Mesenchymal stem cell (in vitro differentiated cells and primary cell): ENCODE measurements around the gene UBE2F.

ENCODE experiments used
- DNase-seq: peaks from one replicate; pipeline ENCODE4 v3.0.0-alpha.2; 2013
- H2AFZ ChIP-seq: one replicate; pipeline ENCODE4 v1.6.1; 2013; ENCODE audit warnings: low read depth, mild to moderate bottlenecking, control low read depth, inconsistent platforms, low read length, moderate library complexity
- H2AK5ac ChIP-seq: 2 replicates; pipeline ENCODE4 v1.6.1; 2013; ENCODE audit warnings: low read length, moderate library complexity, mild to moderate bottlenecking, inconsistent platforms; ENCODE audit not compliant: severe bottlenecking
- H2BK120ac ChIP-seq: one replicate; pipeline ENCODE4 v1.6.1; 2013; ENCODE audit warnings: low read depth, mild to moderate bottlenecking, inconsistent platforms, low read length, moderate library complexity
- H2BK12ac ChIP-seq, 2 experiments: one replicate each; pipeline ENCODE4 v1.6.1; 2013; ENCODE audit warnings: inconsistent platforms in 2 of 2, low read length in 2 of 2, mild to moderate bottlenecking in 2 of 2, moderate library complexity in 2 of 2, control low read depth in 1 of 2
- H2BK15ac ChIP-seq: one replicate; pipeline ENCODE4 v1.6.1; 2013; ENCODE audit warnings: mild to moderate bottlenecking, low read depth, inconsistent platforms; ENCODE audit not compliant: poor library complexity, severe bottlenecking
- H2BK5ac ChIP-seq: 2 replicates; pipeline ENCODE4 v1.6.1; 2013; ENCODE audit warnings: low read depth, mild to moderate bottlenecking, low read length, control low read depth, inconsistent platforms; ENCODE audit not compliant: poor library complexity, severe bottlenecking
- H3K14ac ChIP-seq, 2 experiments: one replicate each; pipeline ENCODE4 v1.6.1; 2013; ENCODE audit warnings: inconsistent platforms in 2 of 2, low read length in 2 of 2, control low read depth in 1 of 2, mild to moderate bottlenecking in 1 of 2, moderate library complexity in 1 of 2
- H3K18ac ChIP-seq, 2 experiments: one replicate each; pipeline ENCODE4 v1.6.1; 2013; ENCODE audit warnings: inconsistent platforms in 2 of 2, low read length in 2 of 2, control low read depth in 1 of 2, low read depth in 1 of 2, mild to moderate bottlenecking in 1 of 2
- H3K23ac ChIP-seq, 2 experiments: one replicate each; pipeline ENCODE4 v1.6.1; 2013; ENCODE audit warnings: inconsistent platforms in 2 of 2, low read length in 2 of 2, mild to moderate bottlenecking in 2 of 2, moderate library complexity in 2 of 2, control low read depth in 1 of 2
- H3K27ac ChIP-seq: 2 replicates; pipeline ENCODE4 v1.5.1; 2013; ENCODE audit warnings: mild to moderate bottlenecking, moderate library complexity, low read length, control low read depth, inconsistent platforms; ENCODE audit not compliant: poor library complexity, severe bottlenecking
- H3K27me3 ChIP-seq, 2 experiments: 2 replicates each; pipeline versions ENCODE4 v1.6.1 to v1.7.0; 2013; ENCODE audit warnings: low read length in 2 of 2, mild to moderate bottlenecking in 2 of 2, moderate library complexity in 2 of 2, control low read depth in 1 of 2, inconsistent platforms in 1 of 2; ENCODE audit not compliant: control insufficient read depth in 1 of 2, insufficient read depth in 1 of 2
- H3K36me3 ChIP-seq, 2 experiments: 2 replicates each; pipeline versions ENCODE4 v1.6.1 to v1.7.0; 2013; ENCODE audit warnings: low read length in 2 of 2, control low read depth in 1 of 2, inconsistent platforms in 1 of 2, low read depth in 1 of 2, mild to moderate bottlenecking in 1 of 2; ENCODE audit not compliant: insufficient read depth in 2 of 2, control insufficient read depth in 1 of 2
- H3K4ac ChIP-seq, 2 experiments: one replicate each; pipeline ENCODE4 v1.6.1; 2013; ENCODE audit warnings: inconsistent platforms in 2 of 2, low read length in 2 of 2, mild to moderate bottlenecking in 2 of 2, moderate library complexity in 2 of 2, control low read depth in 1 of 2, low read depth in 1 of 2
- H3K4me1 ChIP-seq: 2 replicates; pipeline ENCODE4 v1.6.1; 2013; ENCODE audit warnings: low read depth, low read length, control low read depth; ENCODE audit not compliant: control insufficient read depth, insufficient read depth
- H3K4me2 ChIP-seq: 2 replicates; pipeline ENCODE4 v1.6.1; 2013; ENCODE audit warnings: low read length, mild to moderate bottlenecking, inconsistent platforms; ENCODE audit not compliant: poor library complexity, severe bottlenecking
- H3K4me3 ChIP-seq, 2 experiments: 2 replicates each; pipeline versions ENCODE4 v1.5.1 to v1.7.0; 2013; ENCODE audit warnings: low read length in 2 of 2, mild to moderate bottlenecking in 2 of 2, control low read depth in 1 of 2, low read depth in 1 of 2; ENCODE audit not compliant: insufficient read depth in 1 of 2
- H3K79me1 ChIP-seq: replicated peaks from 2 replicates; pipeline ENCODE4 v1.6.1; 2013; ENCODE audit warnings: mild to moderate bottlenecking, control low read depth, low read length, inconsistent platforms; ENCODE audit not compliant: poor library complexity, severe bottlenecking
- H3K9ac ChIP-seq: 2 replicates; pipeline ENCODE4 v1.7.0; 2013; ENCODE audit warnings: mild to moderate bottlenecking, low read length, moderate library complexity
- H3K9me3 ChIP-seq: 2 replicates; pipeline ENCODE4 v1.7.0; 2013; ENCODE audit warnings: mild to moderate bottlenecking, low read length; ENCODE audit not compliant: control insufficient read depth
- H4K8ac ChIP-seq: one replicate; pipeline ENCODE4 v1.6.1; 2013; ENCODE audit warnings: inconsistent platforms, mild to moderate bottlenecking, low read length, moderate library complexity
- H4K91ac ChIP-seq: one replicate; pipeline ENCODE4 v1.6.1; 2013; ENCODE audit warnings: mild to moderate bottlenecking, low read length, inconsistent platforms
- WGBS: methylation state at CpG from one replicate; pipeline ENCODE4 v1.1.7; 2013; ENCODE audit warnings: mixed read lengths; 5-methylcytosine and 5-hydroxymethylcytosine counted together

Gene UBE2F

GRCh38 chr2:237924164-237924534 lies 42.7 kb upstream of the UBE2F start:
- no peak overlapping the region for H2AK5ac ChIP-seq
- 95% methylated on average over 14 of the region's 14 CpGs for WGBS
- no peak overlapping the region for H3K4me3 ChIP-seq
- H2BK15ac ChIP-seq = no peak overlapping the region
- H3K27me3 ChIP-seq = peaks cover 7% of the 10 kb centered on the region in 2 experiments
- no peak overlapping the region for H3K9ac ChIP-seq
- no peak for DNase-seq
- H3K27ac ChIP-seq = no peak overlapping the region
- H3K14ac ChIP-seq = no peak overlapping the region
- H3K79me1 ChIP-seq = no peaks in the 10 kb centered on the region
- H3K23ac ChIP-seq = no peak overlapping the region
- H3K18ac ChIP-seq = no peak overlapping the region
- H2BK120ac ChIP-seq = no peak overlapping the region
- H3K4ac ChIP-seq = no peak overlapping the region
- H2BK12ac ChIP-seq = no peak overlapping the region
- H3K36me3 ChIP-seq = no peaks in the 10 kb centered on the region
- H3K4me1 ChIP-seq = peaks cover 12% of the 10 kb centered on the region
- no peak overlapping the region for H2BK5ac ChIP-seq
- H4K8ac ChIP-seq = peak overlapping the region; percentile 24
- no peak overlapping the region for H2AFZ ChIP-seq
- H3K9me3 ChIP-seq = no peaks in the 10 kb centered on the region
- no peak overlapping the region for H3K4me2 ChIP-seq
- peak overlapping the region; percentile 12 for H4K91ac ChIP-seq

- Histone ChIP-seq H4K8ac (no peak overlapping the region), H3K4me1 (peaks cover 17% of the 10 kb centered on the region), H2BK5ac (no peak overlapping the region), H3K79me1 (no peaks in the 10 kb centered on the region), H4K91ac (no peak overlapping the region), H3K36me3 (no peaks in the 10 kb centered on the region), H2BK15ac (no peak overlapping the region), H2AFZ (no peak overlapping the region), H2BK120ac (no peak overlapping the region), H2AK5ac (no peak overlapping the region), H3K9ac (no peak overlapping the region), H3K14ac (no peak overlapping the region), H3K18ac (no peak overlapping the region), H3K4me2 (no peak overlapping the region), H2BK12ac (no peak overlapping the region), H3K23ac (no peak overlapping the region), H3K4ac (no peak overlapping the region), H3K4me3 (no peak overlapping the region), H3K27ac (no peak overlapping the region), H3K9me3 (no peaks in the 10 kb centered on the region), H3K27me3 (peaks cover 11 to 12% of the 10 kb centered on the region in 2 experiments)
- DNase-seq = no peak
- 77% methylated on average over 5 of the region's 5 CpGs for WGBS
These were observed 39.7 kb upstream of the UBE2F start for GRCh38 chr2:237927135-237927534.

- H2BK5ac ChIP-seq = no peak overlapping the region
- no peak overlapping the region for H2AK5ac ChIP-seq
- H3K4me2 ChIP-seq = no peak overlapping the region
- no peak overlapping the region for H3K27ac ChIP-seq
- peaks cover 7 to 11% of the 10 kb centered on the region in 2 experiments for H3K27me3 ChIP-seq
- H3K9me3 ChIP-seq = no peaks in the 10 kb centered on the region
- H3K14ac ChIP-seq = peak overlapping the region in 1 of 2 experiments; percentile 66
- no peaks in the 10 kb centered on the region for H3K36me3 ChIP-seq
- no peak overlapping the region for H4K8ac ChIP-seq
- H3K79me1 ChIP-seq = no peaks in the 10 kb centered on the region
- H3K18ac ChIP-seq = no peak overlapping the region
- no peak overlapping the region for H2AFZ ChIP-seq
- no peak for DNase-seq
- H4K91ac ChIP-seq = no peak overlapping the region
- H3K4me3 ChIP-seq = no peak overlapping the region
- H2BK12ac ChIP-seq = no peak overlapping the region
- no peak overlapping the region for H2BK15ac ChIP-seq
- peaks cover 12% of the 10 kb centered on the region for H3K4me1 ChIP-seq
- H2BK120ac ChIP-seq = no peak overlapping the region
- H3K23ac ChIP-seq = no peak overlapping the region
- WGBS = 85% methylated on average over 3 of the region's 4 CpGs
- H3K9ac ChIP-seq = no peak overlapping the region
- no peak overlapping the region for H3K4ac ChIP-seq
These were observed 38.8 kb upstream of the UBE2F start for GRCh38 chr2:237927986-237928385.

GRCh38 chr2:237929979-237930378 lies 36.8 kb upstream of the UBE2F start:
- Histone ChIP-seq H4K91ac (no peak overlapping the region), H2BK15ac (no peak overlapping the region), H3K14ac (no peak overlapping the region), H2BK120ac (no peak overlapping the region), H3K9ac (no peak overlapping the region), H3K27me3 (peaks cover 7 to 11% of the 10 kb centered on the region in 2 experiments), H3K18ac (no peak overlapping the region), H3K36me3 (no peaks in the 10 kb centered on the region), H3K4me1 (peaks cover 4% of the 10 kb centered on the region), H3K23ac (no peak overlapping the region), H2AFZ (no peak overlapping the region), H3K4me3 (no peak overlapping the region), H3K27ac (no peak overlapping the region), H2AK5ac (no peak overlapping the region), H4K8ac (peak overlapping the region; percentile 14), H3K4ac (no peak overlapping the region), H3K9me3 (no peaks in the 10 kb centered on the region), H2BK12ac (no peak overlapping the region), H3K79me1 (no peaks in the 10 kb centered on the region), H2BK5ac (no peak overlapping the region), H3K4me2 (no peak overlapping the region)
- DNase-seq = no peak
- 84% methylated on average over 9 of the region's 9 CpGs for WGBS
